H1 (cell line): ENCODE measurements around the gene ITPKB.

ENCODE experiments used
- ATF3 ChIP-seq: IDR thresholded peaks from 2 replicates; pipeline ENCODE4 v1.6.1; 2011; ENCODE audit warnings: low read depth, mild to moderate bottlenecking, low read length; ENCODE audit not compliant: insufficient read depth
- BACH1 ChIP-seq: IDR thresholded peaks from 2 replicates; pipeline ENCODE4 v1.6.1; 2012; ENCODE audit warnings: low read length, improper control_type of control experiment
- CBX5 ChIP-seq: fragments of 300-800, 300-1000 bp; sonication (generic); IDR thresholded peaks from 2 replicates; pipeline ENCODE4 v1.7.1; 2016; ENCODE audit warnings: antibody characterized with exemption, low read length, low read depth
- CTCF ChIP-seq, 3 experiments: IDR thresholded peaks; 1 replicate in 2 of 3; 2 replicates in 1 of 3; pipeline versions ENCODE4 v1.5.1 to v1.6.1; 2011; ENCODE audit warnings: low read length in 3 of 3, mild to moderate bottlenecking in 3 of 3, inconsistent platforms in 2 of 3, low read depth in 1 of 3, moderate library complexity in 1 of 3; ENCODE audit not compliant: insufficient read depth in 1 of 3; ENCODE audit errors: control extremely low read depth in 1 of 3
- EGR1 ChIP-seq: IDR thresholded peaks from 2 replicates; pipeline ENCODE4 v1.6.1; 2011; ENCODE audit warnings: low read depth, low read length, borderline replicate concordance
- HDAC2 ChIP-seq, 2 experiments: fragments of 300-600 bp in 1 of 2; sonication (generic) in 1 of 2; IDR thresholded peaks; 2 replicates each; pipeline ENCODE4 v1.6.1; 2011 to 2012; ENCODE audit warnings: low read depth in 2 of 2, low read length in 2 of 2, mild to moderate bottlenecking in 2 of 2, moderate library complexity in 2 of 2, borderline replicate concordance in 1 of 2, inconsistent platforms in 1 of 2
- MAX ChIP-seq: IDR thresholded peaks from 2 replicates; pipeline ENCODE4 v1.6.1; 2012; ENCODE audit warnings: inconsistent platforms
- POLR2A ChIP-seq, 2 experiments: IDR thresholded peaks; 1 replicate in 1 of 2; 2 replicates in 1 of 2; pipeline ENCODE4 v1.6.1; 2011; ENCODE audit warnings: low read depth in 2 of 2, low read length in 2 of 2, mild to moderate bottlenecking in 2 of 2; ENCODE audit errors: control extremely low read depth in 1 of 2
- SP2 ChIP-seq: IDR thresholded peaks from 2 replicates; pipeline ENCODE4 v1.6.1; 2012; ENCODE audit warnings: mild to moderate bottlenecking, low read length, inconsistent platforms
- SP4 ChIP-seq: IDR thresholded peaks from 2 replicates; pipeline ENCODE4 v1.6.1; 2012; ENCODE audit warnings: low read length, inconsistent platforms
- TEAD4 ChIP-seq: IDR thresholded peaks from 2 replicates; pipeline ENCODE4 v1.6.1; 2012; ENCODE audit warnings: low read depth, low read length, inconsistent platforms, mixed read lengths
- USF2 ChIP-seq: IDR thresholded peaks from 2 replicates; pipeline ENCODE4 v1.6.1; 2011; ENCODE audit warnings: low read length, improper control_type of control experiment
- YY1 ChIP-seq: IDR thresholded peaks from 2 replicates; pipeline ENCODE4 v1.6.1; 2011; ENCODE audit warnings: low read depth, mild to moderate bottlenecking, low read length

GRCh38 chr1:226731257-226731893, 7.7 kb downstream of the ITPKB start:
- TF ChIP-seq HDAC2 (IDR thresholded peaks at IDR 0.05; ENCODE audit: borderline replicate concordance in 1 of 2, low read depth in 2 of 2, low read length in 2 of 2) (no peak), ATF3 (no peak), CTCF (IDR thresholded peaks at IDR 0.05; ENCODE audit: control extremely low read depth in 1 of 3, insufficient read depth in 1 of 3, low read depth in 1 of 3, low read length in 3 of 3) (no peak), USF2 (no peak), POLR2A (IDR thresholded peaks at IDR 0.05; ENCODE audit: control extremely low read depth in 1 of 2, low read depth in 2 of 2, low read length in 2 of 2) (no peak), CBX5 (no peak), EGR1 (no peak), BACH1 (no peak), MAX (no peak), YY1 (no peak), SP4 (no peak), SP2 (no peak), TEAD4 (no peak)
